Osteocyte (in vitro differentiated cells): ENCODE data around the gene IGF1. TPM values are rescaled to one million over a fixed set of nuclear protein-coding genes. Genes with fewer than 3 reads are reported as not detected.

Experiments used
- DNase-seq: peaks from one replicate; pipeline ENCODE4 v3.0.0; 2021; ENCODE audit warnings: mixed read lengths; ENCODE audit not compliant: unreplicated experiment; ENCODE audit errors: extremely low spot score
- H3K27ac Mint-ChIP-seq: one replicate; pipeline ENCODE4 v1.8.0; 2021; ENCODE audit warnings: mild to moderate bottlenecking, mixed read lengths; ENCODE audit not compliant: unreplicated experiment
- H3K27me3 Mint-ChIP-seq: one replicate; pipeline ENCODE4 v1.8.0; 2021; ENCODE audit warnings: mixed read lengths; ENCODE audit not compliant: unreplicated experiment
- H3K36me3 Mint-ChIP-seq: one replicate; pipeline ENCODE4 v1.8.0; 2021; ENCODE audit warnings: mixed read lengths; ENCODE audit not compliant: unreplicated experiment
- H3K4me1 Mint-ChIP-seq: one replicate; pipeline ENCODE4 v1.8.0; 2021; ENCODE audit warnings: mixed read lengths; ENCODE audit not compliant: unreplicated experiment
- H3K4me3 Mint-ChIP-seq: one replicate; pipeline ENCODE4 v1.8.0; 2021; ENCODE audit warnings: mild to moderate bottlenecking, moderate library complexity, mixed read lengths; ENCODE audit not compliant: unreplicated experiment
- H3K9me3 Mint-ChIP-seq: one replicate; pipeline ENCODE4 v1.8.0; 2021; ENCODE audit warnings: mixed read lengths; ENCODE audit not compliant: unreplicated experiment
- total RNA-seq: library from RNA; stranded (reverse); gene quantifications from 2 replicates; pipeline ENCODE4 v1.2.1, GENCODE V29; 2021
- TF ChIP-seq, protein P1 (sequence below): fragments of 200-600 bp; sonication (generic); IDR thresholded peaks from 2 replicates; pipeline ENCODE4 v1.5.0; 2021; ENCODE audit warnings: antibody characterized with exemption, mild to moderate bottlenecking, moderate library complexity

The IGF1 gene
- total RNA-seq, 1 donor from 2014 or later, result 0.40 TPM

- Mint-ChIP-seq H3K36me3 (no peaks in the 10 kb centered on the region), H3K27ac (no peak overlapping the region), H3K4me1 (no peaks in the 10 kb centered on the region), H3K9me3 (peaks cover 1% of the 10 kb centered on the region), H3K27me3 (no peaks in the 10 kb centered on the region), H3K4me3 (no peak overlapping the region)
- TF ChIP-seq, protein P1, sequence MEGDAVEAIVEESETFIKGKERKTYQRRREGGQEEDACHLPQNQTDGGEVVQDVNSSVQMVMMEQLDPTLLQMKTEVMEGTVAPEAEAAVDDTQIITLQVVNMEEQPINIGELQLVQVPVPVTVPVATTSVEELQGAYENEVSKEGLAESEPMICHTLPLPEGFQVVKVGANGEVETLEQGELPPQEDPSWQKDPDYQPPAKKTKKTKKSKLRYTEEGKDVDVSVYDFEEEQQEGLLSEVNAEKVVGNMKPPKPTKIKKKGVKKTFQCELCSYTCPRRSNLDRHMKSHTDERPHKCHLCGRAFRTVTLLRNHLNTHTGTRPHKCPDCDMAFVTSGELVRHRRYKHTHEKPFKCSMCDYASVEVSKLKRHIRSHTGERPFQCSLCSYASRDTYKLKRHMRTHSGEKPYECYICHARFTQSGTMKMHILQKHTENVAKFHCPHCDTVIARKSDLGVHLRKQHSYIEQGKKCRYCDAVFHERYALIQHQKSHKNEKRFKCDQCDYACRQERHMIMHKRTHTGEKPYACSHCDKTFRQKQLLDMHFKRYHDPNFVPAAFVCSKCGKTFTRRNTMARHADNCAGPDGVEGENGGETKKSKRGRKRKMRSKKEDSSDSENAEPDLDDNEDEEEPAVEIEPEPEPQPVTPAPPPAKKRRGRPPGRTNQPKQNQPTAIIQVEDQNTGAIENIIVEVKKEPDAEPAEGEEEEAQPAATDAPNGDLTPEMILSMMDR, result no peak
- DNase-seq, result no peak
Measured at GRCh38 chr12:102512523-102512922, 32.2 kb upstream of the IGF1 start.

GRCh38 chr12:102511575-102511974 lies 31.2 kb upstream of the IGF1 start:
- H3K4me3 Mint-ChIP-seq, result no peak overlapping the region
- no peak overlapping the region for H3K27ac Mint-ChIP-seq
- DNase-seq, result no peak
- peaks cover 11% of the 10 kb centered on the region for H3K9me3 Mint-ChIP-seq
- H3K4me1 Mint-ChIP-seq, result no peaks in the 10 kb centered on the region
- no peaks in the 10 kb centered on the region for H3K27me3 Mint-ChIP-seq
- TF ChIP-seq, protein P1, result no peak
- H3K36me3 Mint-ChIP-seq, result no peaks in the 10 kb centered on the region

GRCh38 chr12:102510463-102510862 lies 30.1 kb upstream of the IGF1 start:
- H3K4me3 Mint-ChIP-seq, result no peak overlapping the region
- peaks cover under 1% of the 10 kb centered on the region for H3K27me3 Mint-ChIP-seq
- H3K36me3 Mint-ChIP-seq, result no peaks in the 10 kb centered on the region
- TF ChIP-seq, protein P1, result no peak
- H3K9me3 Mint-ChIP-seq, result peaks cover 14% of the 10 kb centered on the region
- H3K4me1 Mint-ChIP-seq, result no peaks in the 10 kb centered on the region
- DNase-seq, result no peak
- no peak overlapping the region for H3K27ac Mint-ChIP-seq

DNA sequence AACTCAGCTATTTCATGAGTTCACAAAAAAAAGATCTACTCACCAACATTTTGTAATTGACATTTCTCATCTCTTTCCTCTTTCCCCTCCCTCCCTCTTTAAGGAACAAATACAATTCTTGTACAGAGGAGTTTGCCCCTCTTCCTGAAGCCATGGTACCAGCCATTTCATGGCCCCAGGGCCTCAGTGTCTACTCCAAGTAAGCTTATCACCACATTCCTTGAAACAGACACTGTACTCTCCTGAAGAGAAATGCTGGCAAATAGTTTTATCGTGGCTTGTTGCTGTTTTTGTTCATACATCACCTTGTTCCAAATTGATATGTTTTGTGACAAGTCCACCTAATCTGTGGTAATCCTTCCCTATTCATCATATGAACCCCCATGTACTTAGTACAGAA lies 29.7 kb upstream of the IGF1 start:
- Mint-ChIP-seq H3K9me3 (peaks cover 14% of the 10 kb centered on the region), H3K27me3 (peaks cover 2% of the 10 kb centered on the region), H3K4me1 (no peaks in the 10 kb centered on the region), H3K36me3 (no peaks in the 10 kb centered on the region), H3K27ac (no peak overlapping the region), H3K4me3 (no peak overlapping the region)
- no peak for DNase-seq
- TF ChIP-seq, protein P1, result no peak

DNA sequence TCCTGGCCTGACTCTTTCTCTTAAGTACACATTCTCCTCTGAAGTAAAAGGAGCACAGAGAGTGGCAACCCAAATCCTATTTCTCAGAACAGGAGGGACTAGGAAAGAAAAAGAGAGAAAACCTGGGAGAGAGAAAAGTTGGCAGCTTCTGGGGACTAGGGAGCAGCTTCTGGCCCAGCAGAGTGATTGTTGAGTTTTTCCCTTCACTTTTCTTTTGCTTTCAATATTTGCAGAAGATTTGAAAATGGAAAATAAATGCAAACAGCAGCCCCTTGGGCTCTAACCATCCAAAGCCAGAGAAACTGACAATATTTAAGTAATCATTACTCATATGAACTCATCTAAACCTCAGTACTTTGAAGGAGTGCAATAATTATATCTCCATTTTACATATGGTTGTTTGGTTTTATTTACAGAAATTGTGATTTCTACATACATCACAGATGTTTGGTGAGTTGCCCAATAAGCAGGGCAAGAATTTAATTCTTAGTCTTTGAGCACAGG lies 28.8 kb upstream of the IGF1 start:
- TF ChIP-seq, protein P1, result no peak
- Mint-ChIP-seq H3K4me3 (no peak overlapping the region), H3K27ac (no peak overlapping the region), H3K9me3 (peaks cover 14% of the 10 kb centered on the region), H3K36me3 (no peaks in the 10 kb centered on the region), H3K4me1 (no peaks in the 10 kb centered on the region), H3K27me3 (peaks cover 2% of the 10 kb centered on the region)
- no peak for DNase-seq
